HG02798 (cell line): ENCODE measurements around the gene INTS7.
"Not testable (repeated sequence)": the region's sequence is repeated elsewhere in the genome, so short reads cannot be mapped to it uniquely, and the experiment has no call there.

Source experiments
- ATAC-seq: cut with Tn5 transposase; IDR thresholded peaks from one replicate; pipeline ENCODE4 v1.9.1; 2021; ENCODE audit warnings: mild to moderate bottlenecking; ENCODE audit not compliant: unreplicated experiment, poor library complexity

Gene INTS7

GRCh38 chr1:211944733-211945500 is 90.4 kb downstream of the INTS7 start:
- ATAC-seq: no peak

- ATAC-seq: no peak
Observed at GRCh38 chr1:211942583-211942982, 92.8 kb downstream of the INTS7 start.

GRCh38 chr1:211939876-211940468 is 95.4 kb downstream of the INTS7 start:
- peak; percentile 81 for ATAC-seq

- peak; percentile 25 for ATAC-seq
Observed at GRCh38 chr1:211938561-211938997, 96.8 kb downstream of the INTS7 start.

- not testable (repeated sequence) for ATAC-seq
Observed at GRCh38 chr1:211937422-211937821, 97.9 kb downstream of the INTS7 start.

- peak; percentile 81 for ATAC-seq
Observed at GRCh38 chr1:211935448-211935970, 99.8 kb downstream of the INTS7 start.

GRCh38 chr1:211933946-211934714 is 101.2 kb downstream of the INTS7 start:
- no peak for ATAC-seq

GRCh38 chr1:211932933-211933254 is 102.5 kb downstream of the INTS7 start:
- no peak for ATAC-seq

- no peak for ATAC-seq
Observed at GRCh38 chr1:211932231-211932932, 103.0 kb downstream of the INTS7 start.

GRCh38 chr1:211929683-211930082 is 105.7 kb downstream of the INTS7 start:
- no peak for ATAC-seq

- no peak for ATAC-seq
Observed at GRCh38 chr1:211928993-211929637, 106.2 kb downstream of the INTS7 start.

GRCh38 chr1:211928290-211928801 is 107.0 kb downstream of the INTS7 start:
- ATAC-seq: no peak

- ATAC-seq: no peak
Observed at GRCh38 chr1:211925016-211925415, 110.3 kb downstream of the INTS7 start.

GRCh38 chr1:211924256-211924655 is 111.1 kb downstream of the INTS7 start:
- no peak for ATAC-seq

GRCh38 chr1:211923095-211923494 is 112.3 kb downstream of the INTS7 start:
- ATAC-seq: no peak

- no peak for ATAC-seq
Observed at GRCh38 chr1:211921579-211922095, 113.7 kb downstream of the INTS7 start.

GRCh38 chr1:211920602-211921226 is 114.6 kb downstream of the INTS7 start:
- no peak for ATAC-seq

GRCh38 chr1:211920141-211920572 is 115.2 kb downstream of the INTS7 start:
- no peak for ATAC-seq

- ATAC-seq: no peak
Observed at GRCh38 chr1:211918843-211919414, 116.4 kb downstream of the INTS7 start.
